BJ (cell line): ENCODE measurements around the gene CDCP2. TPM values are rescaled to one million over a fixed set of nuclear protein-coding genes. Genes with fewer than 3 reads are reported as not detected.

Source experiments
- CTCF ChIA-PET: fragments of 350-600 bp; formaldehyde crosslinking; extraction: SDS; loops from one replicate; lab custom pipeline; 2021; ENCODE audit warnings: antibody characterized with exemption, inconsistent platforms; lab: Yijun Ruan, JAX
- POLR2A ChIA-PET: fragments of 300-600 bp; sonication (Branson Sonifier 250); formaldehyde crosslinking; extraction: SDS; loops from one replicate; lab custom pipeline; 2021; ENCODE audit warnings: antibody characterized with exemption; lab: Charles Lee
- DNase-seq: peaks from one replicate; pipeline ENCODE4 v3.0.0-alpha.2; 2011; ENCODE audit warnings: low read depth
- H3K27me3 ChIP-seq: 2 replicates; pipeline ENCODE4 v1.6.0; 2011; ENCODE audit warnings: low read length; ENCODE audit not compliant: control insufficient read depth, insufficient read depth
- H3K36me3 ChIP-seq: 2 replicates; pipeline ENCODE4 v1.5.1; 2011; ENCODE audit warnings: low read length; ENCODE audit not compliant: control insufficient read depth, insufficient read depth
- H3K4me3 ChIP-seq: 2 replicates; pipeline ENCODE4 v1.5.1; 2011; ENCODE audit warnings: low read depth, mild to moderate bottlenecking, control low read depth, low read length
- polyA plus RNA-seq: library from polyadenylated mRNA; depleted of rRNA; stranded (reverse); fragments of >200 nt; gene quantifications from 2 replicates; pipeline ENCODE4 v1.2.3, GENCODE V29; 2011
- TF ChIP-seq, protein P1 (sequence below): IDR thresholded peaks from 2 replicates; pipeline ENCODE4 v1.5.1; 2011; ENCODE audit warnings: low read depth, mild to moderate bottlenecking, control low read depth, inconsistent platforms, low read length, moderate library complexity; ENCODE audit not compliant: insufficient read depth

The CDCP2 gene
- polyA plus RNA-seq, 1 experiment, result not detected

DNA sequence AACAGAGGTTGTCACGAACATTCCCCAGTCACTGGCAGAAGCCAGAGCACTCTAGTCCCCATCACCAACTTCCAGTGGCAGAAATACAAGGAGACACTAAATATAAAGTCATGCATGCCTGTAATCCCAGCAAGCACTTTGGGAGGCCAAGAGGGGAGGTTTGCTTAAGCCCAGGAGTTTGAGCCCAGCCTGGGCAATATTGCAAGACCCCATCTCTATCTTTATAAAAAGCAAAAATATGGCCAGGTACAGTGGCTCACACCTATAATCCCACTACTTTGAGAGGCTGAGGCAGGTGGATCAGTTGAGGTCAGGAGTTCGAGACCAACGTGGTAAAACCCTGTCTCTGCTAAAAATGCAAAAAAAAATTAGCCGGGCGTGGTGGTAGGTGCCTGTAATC is 40.7 kb upstream of the CDCP2 start:
- Histone ChIP-seq H3K36me3 (no peaks in the 10 kb centered on the region; the same call in none of the 2 replicates), H3K4me3 (no peak overlapping the region), H3K27me3 (no peaks in the 10 kb centered on the region)
- TF ChIP-seq, protein P1, sequence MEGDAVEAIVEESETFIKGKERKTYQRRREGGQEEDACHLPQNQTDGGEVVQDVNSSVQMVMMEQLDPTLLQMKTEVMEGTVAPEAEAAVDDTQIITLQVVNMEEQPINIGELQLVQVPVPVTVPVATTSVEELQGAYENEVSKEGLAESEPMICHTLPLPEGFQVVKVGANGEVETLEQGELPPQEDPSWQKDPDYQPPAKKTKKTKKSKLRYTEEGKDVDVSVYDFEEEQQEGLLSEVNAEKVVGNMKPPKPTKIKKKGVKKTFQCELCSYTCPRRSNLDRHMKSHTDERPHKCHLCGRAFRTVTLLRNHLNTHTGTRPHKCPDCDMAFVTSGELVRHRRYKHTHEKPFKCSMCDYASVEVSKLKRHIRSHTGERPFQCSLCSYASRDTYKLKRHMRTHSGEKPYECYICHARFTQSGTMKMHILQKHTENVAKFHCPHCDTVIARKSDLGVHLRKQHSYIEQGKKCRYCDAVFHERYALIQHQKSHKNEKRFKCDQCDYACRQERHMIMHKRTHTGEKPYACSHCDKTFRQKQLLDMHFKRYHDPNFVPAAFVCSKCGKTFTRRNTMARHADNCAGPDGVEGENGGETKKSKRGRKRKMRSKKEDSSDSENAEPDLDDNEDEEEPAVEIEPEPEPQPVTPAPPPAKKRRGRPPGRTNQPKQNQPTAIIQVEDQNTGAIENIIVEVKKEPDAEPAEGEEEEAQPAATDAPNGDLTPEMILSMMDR, result no peak
- POLR2A ChIA-PET, result no interaction called here
- CTCF ChIA-PET, result interaction anchor here (1.1 kb wide), 1 partner anchor 234 kb away, joined by 3 read pairs; no protein-coding TSS in a partner anchor
- no peak for DNase-seq

DNA sequence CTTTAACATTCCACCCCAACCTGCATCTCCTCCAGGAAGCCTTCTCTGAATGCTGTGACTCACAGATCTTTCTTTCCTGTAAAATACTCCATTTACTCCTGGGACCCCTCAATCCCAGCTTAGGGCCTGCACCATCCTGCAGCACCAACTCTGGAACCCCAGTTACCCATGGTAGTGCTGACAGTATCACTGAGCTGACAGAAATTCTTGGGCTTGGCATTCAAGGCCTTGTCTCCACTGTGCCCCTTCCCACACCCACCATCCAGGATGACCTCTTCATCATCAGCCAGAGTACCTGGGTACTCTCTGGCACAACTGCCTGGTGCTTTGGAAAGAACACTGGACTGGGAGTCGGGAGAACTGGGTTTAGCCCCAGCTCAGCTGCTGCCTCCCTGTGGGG is 38.7 kb upstream of the CDCP2 start:
- H3K4me3 ChIP-seq, result no peak overlapping the region
- TF ChIP-seq, protein P1, result no peak
- POLR2A ChIA-PET, result no interaction called here
- no peaks in the 10 kb centered on the region; the same call in none of the 2 replicates for H3K36me3 ChIP-seq
- CTCF ChIA-PET, result no interaction called here
- H3K27me3 ChIP-seq, result no peaks in the 10 kb centered on the region
- DNase-seq, result no peak

DNA sequence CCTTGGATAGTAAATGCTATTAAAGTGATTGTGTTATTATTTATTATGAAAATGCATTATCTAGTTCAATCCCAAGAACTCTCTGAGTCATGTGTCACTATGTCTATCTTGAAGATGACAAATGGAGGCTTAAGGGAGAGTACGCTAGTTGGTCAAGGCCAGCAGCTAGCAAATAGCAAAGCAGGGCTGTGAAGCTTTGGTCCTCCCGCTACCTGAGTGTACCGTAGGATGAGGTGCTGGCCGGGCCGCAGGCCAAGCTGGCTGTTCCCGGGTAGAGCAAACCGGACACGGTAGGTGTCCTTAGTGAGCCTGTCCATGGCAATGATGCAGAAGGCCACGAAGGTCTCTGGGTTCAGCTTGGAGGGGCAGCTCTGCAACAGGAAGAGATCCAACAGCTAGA is 37.7 kb upstream of the CDCP2 start:
- no peak overlapping the region for H3K4me3 ChIP-seq
- ChIA-PET POLR2A (no interaction called here), CTCF (interaction anchor here (1.2 kb wide), 1 partner anchor 9 kb away, joined by 3 read pairs; the partner anchor contains the start of genes CYB5RL and MRPL37)
- no peaks in the 10 kb centered on the region; the same call in none of the 2 replicates for H3K36me3 ChIP-seq
- TF ChIP-seq, protein P1, result no peak
- DNase-seq, result no peak
- H3K27me3 ChIP-seq, result no peaks in the 10 kb centered on the region

DNA sequence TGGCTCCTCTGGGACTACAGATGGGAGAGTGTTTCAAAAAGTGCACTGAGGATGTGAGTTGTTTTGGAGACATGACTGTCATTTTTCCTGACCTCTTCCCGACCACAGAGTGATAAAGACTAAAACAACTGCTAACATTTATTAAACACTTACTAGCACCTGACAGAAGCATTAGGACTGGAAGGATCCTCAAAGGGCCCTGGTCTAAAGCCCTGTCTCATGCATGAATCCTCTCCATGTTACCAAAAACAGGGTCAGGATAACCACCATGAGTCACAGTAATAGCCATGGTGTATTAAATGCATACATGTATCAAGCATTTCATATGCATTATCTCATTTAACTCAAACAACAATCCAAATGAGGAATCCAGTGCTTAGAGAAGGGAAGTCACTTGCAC is 35.5 kb upstream of the CDCP2 start:
- H3K27me3 ChIP-seq, result no peaks in the 10 kb centered on the region
- no peak for DNase-seq
- ChIA-PET CTCF (no interaction called here), POLR2A (no interaction called here)
- TF ChIP-seq, protein P1, result no peak
- no peaks in the 10 kb centered on the region; the same call in 1 of the 2 replicates for H3K36me3 ChIP-seq
- H3K4me3 ChIP-seq, result no peak overlapping the region

DNA sequence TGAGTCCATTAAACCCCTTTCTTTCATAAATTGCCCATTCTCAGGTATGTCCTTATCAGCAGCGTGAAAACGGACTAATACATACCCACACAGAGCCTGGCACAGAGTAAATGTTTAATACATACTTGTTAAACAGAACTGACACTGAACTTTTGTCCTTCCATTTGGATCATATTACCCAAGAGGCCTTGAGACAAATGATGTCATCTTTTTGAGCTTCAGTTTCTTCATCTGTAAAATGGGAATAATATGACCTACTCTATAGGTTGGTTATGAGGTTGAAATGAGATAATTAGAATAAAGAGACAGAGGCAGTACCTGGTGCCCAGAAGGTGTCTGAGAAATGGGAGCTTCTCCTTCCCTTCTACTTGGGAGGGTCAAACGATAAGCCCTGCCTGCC is 33.3 kb upstream of the CDCP2 start:
- Histone ChIP-seq H3K4me3 (no peak overlapping the region), H3K27me3 (no peaks in the 10 kb centered on the region), H3K36me3 (no peaks in the 10 kb centered on the region)
- no peak for DNase-seq
- CTCF ChIA-PET, result no interaction called here
- POLR2A ChIA-PET, result no interaction called here
- TF ChIP-seq, protein P1, result no peak
